Measurements from ENCODE around the gene PIEZO2. TPM values are rescaled to one million over a fixed set of nuclear protein-coding genes. Genes with fewer than 3 reads are reported as not detected.

The PIEZO2 gene
- total RNA-seq, 1 donor from 2014 or later, result 3.1 TPM

DNA sequence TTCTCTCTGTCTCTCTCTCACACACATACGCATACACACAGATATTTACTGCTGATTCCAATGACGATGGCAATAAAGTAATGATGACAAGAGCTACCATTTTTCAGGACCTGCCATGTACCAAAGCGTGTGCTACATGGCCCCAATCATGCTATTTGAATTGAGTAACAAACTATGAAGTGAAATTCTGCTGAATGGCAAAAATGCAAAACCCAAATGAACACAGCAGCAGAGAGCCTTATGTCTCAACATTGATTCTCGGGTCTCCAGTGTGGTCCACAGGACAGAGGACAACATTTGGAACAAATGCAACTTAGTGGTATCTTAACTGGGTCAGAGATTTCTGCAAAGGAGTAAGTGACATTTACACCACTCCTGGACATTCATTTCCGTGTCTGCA lies 117.4 kb downstream of the PIEZO2 start:
- DNase-seq (ENCODE audit: low spot score), result no peak

GRCh38 chr18:11029021-11029420 lies 120.3 kb downstream of the PIEZO2 start:
- no peak for DNase-seq (ENCODE audit: low spot score)

DNA sequence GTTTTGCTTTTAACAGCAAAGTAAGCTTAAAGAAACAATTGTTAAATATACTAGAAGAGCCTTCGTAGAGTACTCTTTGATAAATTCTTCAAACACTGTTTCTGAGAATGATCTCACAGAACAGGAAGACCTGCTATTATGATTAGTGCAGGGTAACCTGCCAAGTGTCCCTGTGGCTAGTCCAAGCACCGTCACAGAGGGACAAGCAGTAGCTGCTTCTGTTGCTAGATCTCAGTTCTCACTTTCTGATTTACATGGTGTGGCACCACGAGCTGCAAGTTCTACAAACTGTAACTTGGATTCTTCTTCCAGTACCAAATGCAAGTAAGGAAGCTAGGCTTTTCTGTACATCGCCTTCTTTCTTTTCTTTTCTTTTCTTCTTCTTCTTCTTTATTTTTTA lies 121.5 kb downstream of the PIEZO2 start:
- no peak for DNase-seq (ENCODE audit: low spot score)

GRCh38 chr18:11025671-11026070 lies 123.7 kb downstream of the PIEZO2 start:
- DNase-seq (ENCODE audit: low spot score), result no peak

DNA sequence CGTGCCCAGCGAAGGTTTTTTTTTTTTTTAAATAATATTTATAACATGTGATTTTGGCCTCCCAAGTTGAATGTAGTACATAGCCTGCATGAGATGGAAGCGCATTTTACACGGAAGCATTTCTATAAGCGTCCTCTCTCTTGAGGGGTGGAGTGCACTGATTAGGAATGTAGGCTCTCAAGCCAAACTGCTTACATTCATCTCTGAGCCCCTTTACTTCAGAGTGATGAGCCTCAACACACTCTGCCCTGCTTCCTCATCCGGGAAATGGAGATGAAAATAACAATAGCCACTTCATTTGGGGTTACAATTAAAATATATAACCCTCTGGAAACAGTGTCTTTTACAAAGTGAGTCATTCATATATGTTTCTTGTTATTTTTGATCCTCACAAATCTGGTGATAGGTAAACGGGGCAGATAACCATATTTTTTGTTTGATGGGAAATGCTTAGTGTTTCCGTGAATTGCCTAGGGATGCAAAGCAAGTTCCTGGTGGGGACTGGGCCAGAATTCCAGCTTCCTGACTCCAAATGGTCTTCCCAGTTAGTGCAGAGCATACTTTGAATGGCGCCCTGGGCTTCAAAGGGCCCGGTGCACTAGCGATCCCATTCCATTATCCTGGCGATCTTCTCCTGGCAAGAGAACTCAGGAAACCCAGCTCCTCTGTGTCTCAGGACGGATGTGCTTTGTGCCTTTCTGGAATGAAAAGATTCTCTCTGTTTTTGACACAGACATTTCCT lies 124.3 kb downstream of the PIEZO2 start:
- no peak for DNase-seq (ENCODE audit: low spot score)

- no peak for DNase-seq (ENCODE audit: low spot score)
These were observed 127.9 kb downstream of the PIEZO2 start for GRCh38 chr18:11021477-11021876.

DNA sequence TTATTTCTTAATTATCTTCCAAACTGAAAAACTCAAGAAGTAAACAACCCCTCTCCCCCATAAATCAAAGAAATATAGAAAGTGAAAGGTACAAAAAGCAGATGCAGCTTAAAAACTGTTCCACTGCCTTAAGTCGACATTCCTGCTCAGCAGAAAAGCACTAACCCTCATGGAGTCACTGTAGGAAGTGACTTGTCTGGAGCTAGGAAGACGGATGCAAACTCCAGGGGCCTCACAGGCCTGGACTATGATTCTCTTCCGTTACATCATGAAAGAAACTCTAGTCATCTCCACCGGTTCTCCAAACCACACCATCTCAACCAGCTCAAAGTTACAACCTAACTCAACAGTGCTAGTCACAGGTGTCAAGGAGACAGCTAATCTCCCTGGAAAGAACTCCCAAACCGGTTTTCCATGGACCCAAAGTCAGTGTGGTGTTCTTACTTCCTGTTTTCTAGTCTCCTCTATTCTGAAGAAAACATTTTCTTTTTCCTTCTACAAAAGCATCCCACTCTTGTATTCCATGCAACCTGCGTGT lies 128.4 kb downstream of the PIEZO2 start:
- no peak for DNase-seq (ENCODE audit: low spot score)

GRCh38 chr18:11020161-11020853 lies 129.1 kb downstream of the PIEZO2 start:
- DNase-seq (ENCODE audit: low spot score), result no peak

- no peak for DNase-seq (ENCODE audit: low spot score)
These were observed 129.9 kb downstream of the PIEZO2 start for GRCh38 chr18:11019295-11020105.

DNA sequence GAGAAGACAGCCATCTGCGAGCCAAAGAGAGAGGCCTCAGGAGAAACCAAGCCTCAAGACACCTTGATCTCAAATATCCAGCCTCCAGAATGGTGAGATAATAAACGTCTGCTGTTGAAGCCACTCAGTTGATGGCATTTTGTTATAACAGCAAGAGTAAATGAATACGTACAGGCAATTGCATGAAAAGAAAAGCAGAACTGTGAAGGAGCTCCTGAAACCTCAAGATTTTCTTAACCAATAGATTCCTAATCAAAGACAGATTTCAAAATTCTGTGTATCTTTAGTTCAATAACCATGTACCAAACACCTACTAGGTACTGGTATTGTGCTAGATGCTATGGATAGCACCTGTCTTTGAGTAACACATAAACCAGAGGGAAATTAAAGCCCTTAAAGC lies 139.5 kb downstream of the PIEZO2 start:
- DNase-seq (ENCODE audit: low spot score), result no peak

DNA sequence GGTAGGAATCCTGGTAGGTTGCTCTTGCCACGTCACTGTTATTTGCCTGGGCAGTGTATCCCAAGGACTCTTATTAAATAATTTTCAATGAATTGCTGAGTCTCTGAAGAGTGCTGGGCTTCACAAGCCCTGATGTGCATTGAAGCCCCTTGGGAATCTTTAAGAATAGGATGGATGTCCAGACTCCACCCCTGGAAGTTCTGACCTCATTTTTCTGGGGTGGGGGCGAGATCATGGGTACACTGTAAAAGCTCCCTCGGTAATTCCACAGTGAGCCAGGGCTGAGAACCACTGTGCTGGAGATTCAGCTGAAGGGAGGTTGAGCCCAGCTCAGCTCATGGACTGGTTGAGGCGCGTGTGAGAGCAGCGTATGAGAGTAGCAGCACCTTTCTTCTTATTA lies 140.2 kb downstream of the PIEZO2 start:
- DNase-seq (ENCODE audit: low spot score), result no peak

DNA sequence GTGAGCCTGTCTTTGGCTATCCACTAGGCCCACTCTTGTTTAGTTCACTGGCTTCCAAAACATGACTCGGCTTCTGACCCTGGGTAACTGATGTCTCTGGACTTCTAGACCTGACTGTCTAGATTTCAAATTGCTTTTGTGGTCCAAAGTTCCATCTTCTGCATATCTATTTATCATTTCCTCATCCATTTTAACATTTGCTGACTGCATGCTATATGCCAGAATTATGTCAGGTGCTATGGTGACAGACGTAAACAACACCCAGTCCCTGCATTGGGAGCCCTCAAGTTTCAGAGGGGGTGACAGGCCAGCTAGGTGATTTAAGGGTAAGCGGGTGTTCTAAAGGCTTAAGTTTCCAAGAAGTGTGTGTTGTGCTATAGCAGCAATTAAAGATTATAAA lies 140.9 kb downstream of the PIEZO2 start:
- no peak for DNase-seq (ENCODE audit: low spot score)

GRCh38 chr18:11005528-11005927 lies 143.8 kb downstream of the PIEZO2 start:
- DNase-seq (ENCODE audit: low spot score), result no peak

- DNase-seq (ENCODE audit: low spot score), result no peak
These were observed 144.4 kb downstream of the PIEZO2 start for GRCh38 chr18:11004951-11005350.

DNA sequence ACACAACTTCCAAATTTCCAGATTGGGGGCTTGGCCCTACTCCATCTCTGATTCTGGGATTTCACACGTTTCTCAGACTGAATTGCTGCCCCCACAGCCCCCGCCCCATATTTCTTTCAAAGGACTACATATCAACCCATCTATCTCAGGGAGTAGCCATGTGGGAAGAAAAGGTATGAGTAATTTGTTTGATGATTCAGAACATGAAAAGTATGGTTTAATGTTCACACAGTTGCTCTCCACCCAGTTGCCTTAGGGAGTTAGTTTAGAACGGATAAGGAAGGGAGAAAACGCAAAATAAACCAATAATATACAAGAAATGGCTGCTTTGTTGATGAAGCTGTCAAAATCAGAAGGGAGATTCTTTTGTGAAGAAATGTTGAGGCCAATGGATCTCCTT lies 145.1 kb downstream of the PIEZO2 start:
- no peak for DNase-seq (ENCODE audit: low spot score)

DNA sequence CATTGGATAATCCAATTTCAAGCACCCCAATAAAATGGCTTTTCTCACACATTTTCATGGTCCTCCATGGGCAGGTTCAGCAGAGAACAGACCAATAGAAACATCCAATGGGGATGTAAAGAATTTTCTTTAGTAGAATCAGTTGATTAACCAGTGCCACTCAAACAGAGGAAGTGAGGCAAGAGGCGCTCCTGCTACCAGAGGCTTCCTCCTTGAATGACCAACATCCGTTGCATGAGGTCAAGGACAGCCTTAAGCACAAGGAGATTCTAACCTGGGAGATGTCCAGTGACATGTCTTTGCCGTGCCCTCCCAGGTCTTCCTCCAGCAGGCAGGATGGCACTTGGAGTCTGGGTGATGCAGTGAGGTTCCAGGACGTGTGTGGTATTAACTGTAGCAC lies 146.6 kb downstream of the PIEZO2 start:
- no peak for DNase-seq (ENCODE audit: low spot score)

DNA sequence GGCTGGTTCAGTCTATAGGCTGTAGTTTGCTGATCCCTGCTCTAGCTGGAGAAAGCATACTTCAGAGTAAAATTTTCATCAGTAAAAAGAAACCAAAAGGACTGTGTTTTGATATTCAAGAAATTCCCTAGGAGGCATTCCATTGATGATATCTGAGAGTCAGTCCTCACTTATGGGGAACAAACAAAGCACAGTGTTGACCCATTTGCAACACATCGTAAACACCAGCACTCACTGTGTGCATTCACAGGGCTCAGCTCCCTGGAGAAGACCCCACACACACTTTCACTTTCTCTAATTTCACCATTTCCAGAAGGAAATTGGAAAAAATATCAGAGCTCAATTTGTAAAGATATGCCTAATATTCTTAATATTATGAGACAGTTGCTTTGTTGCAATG lies 147.1 kb downstream of the PIEZO2 start:
- no peak for DNase-seq (ENCODE audit: low spot score)

DNA sequence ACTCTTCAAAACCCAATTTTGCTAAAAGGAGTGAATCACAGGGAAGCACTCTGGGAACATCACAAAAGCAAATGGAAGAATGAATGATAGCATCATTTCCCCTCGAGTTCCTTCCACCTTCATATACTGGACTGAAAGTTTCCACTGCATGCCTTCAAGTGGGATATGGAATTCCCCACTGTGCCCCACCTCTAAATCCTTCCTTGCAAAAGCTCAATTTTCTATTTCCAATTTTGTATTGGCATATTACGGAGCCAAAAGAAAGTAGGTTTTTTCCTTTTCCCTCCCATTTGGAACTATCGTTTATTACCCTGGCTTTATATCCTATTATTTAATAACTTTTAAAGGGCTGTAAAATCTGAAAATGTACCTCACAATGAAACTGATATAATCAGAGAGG lies 149.3 kb downstream of the PIEZO2 start:
- DNase-seq (ENCODE audit: low spot score), result no peak

- no peak for DNase-seq (ENCODE audit: low spot score)
These were observed 151.5 kb downstream of the PIEZO2 start for GRCh38 chr18:10997885-10998284.

DNA sequence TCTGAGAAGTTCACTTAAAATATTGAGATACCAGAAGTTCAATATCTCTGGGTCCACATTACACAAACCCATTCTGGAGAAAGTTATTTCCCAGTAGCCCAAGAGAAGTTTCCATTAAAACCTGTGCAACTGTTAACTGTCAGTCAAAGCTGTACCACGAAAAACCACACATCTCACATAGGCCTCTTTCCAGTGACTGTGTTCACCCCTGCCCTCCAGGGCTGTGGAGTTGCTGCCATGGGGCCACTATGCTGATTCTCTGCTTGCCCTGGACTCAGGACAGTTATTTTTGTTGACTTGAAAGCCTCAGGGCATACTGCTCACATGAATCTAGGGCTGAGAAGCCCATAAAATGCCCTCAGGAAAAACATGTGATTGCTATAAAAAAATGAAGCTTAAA lies 153.8 kb downstream of the PIEZO2 start:
- no peak for DNase-seq (ENCODE audit: low spot score)

- no peak for DNase-seq (ENCODE audit: low spot score)
These were observed 159.9 kb downstream of the PIEZO2 start for GRCh38 chr18:10989486-10989885.

DNA sequence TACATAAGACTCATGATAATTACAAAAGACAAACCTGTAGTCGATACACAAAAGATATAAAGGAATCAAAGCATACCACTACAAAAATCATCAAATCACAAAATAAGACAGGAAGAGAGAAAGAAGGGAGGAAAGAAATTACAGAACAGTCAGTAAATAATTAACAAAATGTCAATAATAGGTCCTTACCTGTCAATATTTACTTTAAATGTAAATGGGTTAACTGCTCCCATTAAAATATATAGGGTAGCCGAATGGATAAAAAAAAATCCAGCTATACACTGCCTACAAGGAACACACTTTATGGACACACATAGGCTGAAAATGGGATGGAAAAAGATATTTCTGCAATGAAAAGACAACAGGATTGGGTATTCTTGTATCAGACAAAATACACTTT lies 163.7 kb downstream of the PIEZO2 start:
- no peak for DNase-seq (ENCODE audit: low spot score)

Measured in mesenteric fat pad (tissue), 1 donor.